GM23338 (cell line): ENCODE data around the gene DTD1. TPM values are rescaled to one million over a fixed set of nuclear protein-coding genes. Genes with fewer than 3 reads are reported as not detected.

Experiments used
- ATAC-seq: fragments of 200-7000 bp; cut with Tn5 transposase; 3 replicates; pipeline ENCODE4 v1.9.1; 2020
- DNase-seq: peaks from one replicate; pipeline ENCODE4 v3.0.0-alpha.2; 2015; ENCODE audit warnings: low spot score
- H2AFZ ChIP-seq: fragments of 200-600 bp; sonication (generic); 2 replicates; pipeline ENCODE4 v1.8.0; 2016; ENCODE audit warnings: antibody characterized with exemption, mild to moderate bottlenecking, moderate library complexity
- H3F3A ChIP-seq: fragments of 200-600 bp; sonication (generic); replicated peaks from 2 replicates; pipeline ENCODE4 v1.8.0; 2017; ENCODE audit warnings: antibody characterized with exemption, mixed run types, low read depth
- H3K27ac ChIP-seq: fragments of 200-600 bp; sonication (generic); 2 replicates; pipeline ENCODE4 v1.6.1; 2016; ENCODE audit warnings: low read depth
- H3K27me3 ChIP-seq: fragments of 200-600 bp; sonication (generic); 2 replicates; pipeline ENCODE4 v1.8.0; 2016; ENCODE audit warnings: mild to moderate bottlenecking, mixed run types, moderate library complexity; ENCODE audit not compliant: insufficient read depth
- H3K36me3 ChIP-seq: fragments of 200-600 bp; sonication (generic); 2 replicates; pipeline ENCODE4 v1.8.0; 2016; ENCODE audit warnings: mild to moderate bottlenecking; ENCODE audit not compliant: insufficient read depth
- H3K4me1 ChIP-seq: fragments of 200-600 bp; sonication (generic); 2 replicates; pipeline ENCODE4 v1.8.0; 2016; ENCODE audit warnings: mild to moderate bottlenecking, moderate library complexity; ENCODE audit not compliant: insufficient read depth
- H3K4me2 ChIP-seq: fragments of 200-600 bp; sonication (generic); 2 replicates; pipeline ENCODE4 v1.7.1; 2017; ENCODE audit warnings: mixed run types
- H3K4me3 ChIP-seq: fragments of 200-600 bp; sonication (generic); 2 replicates; pipeline ENCODE4 v1.6.1; 2016; ENCODE audit warnings: mixed run types
- H3K79me2 ChIP-seq: fragments of 200-600 bp; sonication (generic); replicated peaks from 2 replicates; pipeline ENCODE4 v1.8.0; 2017; ENCODE audit warnings: mild to moderate bottlenecking; ENCODE audit not compliant: insufficient read depth
- H3K9me2 ChIP-seq: fragments of 200-600 bp; sonication (generic); 2 replicates; pipeline ENCODE4 v1.8.0; 2017; ENCODE audit not compliant: insufficient read depth
- H4K20me1 ChIP-seq: fragments of 200-600 bp; sonication (generic); replicated peaks from 2 replicates; pipeline ENCODE4 v1.8.0; 2017; ENCODE audit warnings: mild to moderate bottlenecking; ENCODE audit not compliant: insufficient read depth
- H3K27ac Mint-ChIP-seq: 2 replicates; pipeline ENCODE4 v1.8.0; 2020; ENCODE audit warnings: inconsistent platforms, mild to moderate bottlenecking, moderate library complexity, mixed read lengths
- H3K27me3 Mint-ChIP-seq: 3 replicates; pipeline ENCODE4 v1.8.0; 2022; ENCODE audit warnings: low read depth, mild to moderate bottlenecking, moderate library complexity, mixed read lengths, inconsistent platforms; ENCODE audit not compliant: insufficient read depth, poor library complexity
- H3K36me3 Mint-ChIP-seq: 3 replicates; pipeline ENCODE4 v1.8.0; 2021; ENCODE audit warnings: low read depth, mild to moderate bottlenecking, inconsistent platforms, moderate library complexity, mixed read lengths
- H3K4me1 Mint-ChIP-seq: 3 replicates; pipeline ENCODE4 v1.8.0; 2020; ENCODE audit warnings: mild to moderate bottlenecking, inconsistent platforms, mixed read lengths
- H3K4me3 Mint-ChIP-seq: 3 replicates; pipeline ENCODE4 v1.8.0; 2021; ENCODE audit warnings: moderate library complexity, mild to moderate bottlenecking, inconsistent platforms, mixed read lengths
- H3K9me3 Mint-ChIP-seq: 3 replicates; pipeline ENCODE4 v1.8.0; 2020; ENCODE audit warnings: moderate library complexity, mild to moderate bottlenecking, inconsistent platforms, mixed read lengths
- CREB1 ChIP-seq: fragments of 250-450 bp; sonication (Bioruptor Pico); IDR thresholded peaks from 2 replicates; pipeline ENCODE4 v1.5.0; 2020; ENCODE audit warnings: low read depth, mild to moderate bottlenecking, moderate library complexity
- ETS1 ChIP-seq: IDR thresholded peaks from 2 replicates; pipeline ENCODE4 v1.6.1; 2016; ENCODE audit warnings: antibody characterized with exemption
- EZH2 ChIP-seq: fragments of 200-600 bp; sonication (generic); IDR thresholded peaks from one replicate; pipeline ENCODE4 v1.8.0; 2017; ENCODE audit warnings: antibody characterized with exemption, mild to moderate bottlenecking, low read depth; ENCODE audit not compliant: unreplicated experiment
- EZH2phosphoT487 ChIP-seq: fragments of 200-600 bp; sonication (generic); IDR thresholded peaks from one replicate; pipeline ENCODE4 v1.8.1; 2018; ENCODE audit warnings: antibody characterized with exemption; ENCODE audit not compliant: unreplicated experiment
- JUNB ChIP-seq: IDR thresholded peaks from one replicate; pipeline ENCODE4 v1.6.1; 2016; ENCODE audit warnings: antibody characterized with exemption; ENCODE audit not compliant: unreplicated experiment
- NANOG ChIP-seq: IDR thresholded peaks from 2 replicates; pipeline ENCODE4 v1.6.1; 2016; ENCODE audit warnings: antibody characterized with exemption, borderline replicate concordance
- POLR2AphosphoS5 ChIP-seq: IDR thresholded peaks from 2 replicates; pipeline ENCODE4 v1.6.1; 2016; ENCODE audit warnings: antibody characterized with exemption, low read depth
- REST ChIP-seq: IDR thresholded peaks from one replicate; pipeline ENCODE4 v1.6.1; 2018; ENCODE audit warnings: antibody characterized with exemption; ENCODE audit not compliant: unreplicated experiment
- STAT1 ChIP-seq: IDR thresholded peaks from one replicate; pipeline ENCODE4 v1.6.1; 2016; ENCODE audit warnings: antibody characterized with exemption; ENCODE audit not compliant: unreplicated experiment
- ZNF114 ChIP-seq: fragments of 250-450 bp; sonication (Bioruptor Pico); IDR thresholded peaks from 2 replicates; pipeline ENCODE4 v1.5.0; 2020; ENCODE audit warnings: mild to moderate bottlenecking, moderate library complexity
- ZNF331 ChIP-seq: fragments of 250-450 bp; sonication (Bioruptor Pico); IDR thresholded peaks from 2 replicates; pipeline ENCODE4 v1.5.0; 2020; ENCODE audit warnings: low read depth, mild to moderate bottlenecking, moderate library complexity
- ZNF462 ChIP-seq: fragments of 250-450 bp; sonication (Bioruptor Pico); IDR thresholded peaks from 2 replicates; pipeline ENCODE4 v1.5.0; 2020; ENCODE audit warnings: mild to moderate bottlenecking, moderate library complexity
- polyA plus RNA-seq: library from polyadenylated mRNA; unstranded; fragments of >200 nt; fragmentation: Nextera tagmentation; extraction: Ambion mirVana; gene quantifications from 2 replicates; pipeline ENCODE4 v1.2.1, GENCODE V29; 2016
- total RNA-seq: library from RNA; depleted of rRNA; stranded (reverse); fragments of >200 nt; shearing (Covaris generic); gene quantifications from 2 replicates; pipeline ENCODE4 v1.2.3, GENCODE V29; 2014
- TF ChIP-seq, protein P1 (sequence below), 2 experiments: fragments of 200-600 bp in 1 of 2; sonication (generic) in 1 of 2; conservative IDR thresholded peaks; 2 replicates each; pipeline versions ENCODE4 v1.5.1 to v1.6.1; 2016 to 2017; ENCODE audit warnings: antibody characterized with exemption in 2 of 2, low read depth in 2 of 2, mild to moderate bottlenecking in 2 of 2, moderate library complexity in 1 of 2

The DTD1 gene
- total and polyA plus RNA-seq, 2 experiments from 2014 or later = 69.8 to 74.0 TPM

- no peaks in the 10 kb centered on the region for H3K27me3 Mint-ChIP-seq
- no peak for ATAC-seq
- no peak overlapping the region for H3K4me3 Mint-ChIP-seq
These were observed 227.5 kb downstream of the DTD1 start for GRCh38 chr20:18815194-18815942.

More at GRCh38 chr20:18815194-18815942, 227.5 kb downstream of the DTD1 start:
- H3K4me3 ChIP-seq = no peak overlapping the region
- H3K36me3 ChIP-seq = no peaks in the 10 kb centered on the region
- no peaks in the 10 kb centered on the region for H4K20me1 ChIP-seq
- TF ChIP-seq NANOG = no peak
- no peak for TF ChIP-seq EZH2phosphoT487
- TF ChIP-seq REST = no peak
- no peak for TF ChIP-seq ZNF114 (CRISPR knock-in tag)
- no peak for TF ChIP-seq EZH2
- TF ChIP-seq STAT1 = no peak
- TF ChIP-seq CREB1 (CRISPR knock-in tag) = no peak
- no peak for TF ChIP-seq ETS1
- TF ChIP-seq ZNF331 (CRISPR knock-in tag) = no peak
- TF ChIP-seq ZNF462 (CRISPR knock-in tag) = no peak
- TF ChIP-seq POLR2AphosphoS5 = no peak
- TF ChIP-seq, protein P1, sequence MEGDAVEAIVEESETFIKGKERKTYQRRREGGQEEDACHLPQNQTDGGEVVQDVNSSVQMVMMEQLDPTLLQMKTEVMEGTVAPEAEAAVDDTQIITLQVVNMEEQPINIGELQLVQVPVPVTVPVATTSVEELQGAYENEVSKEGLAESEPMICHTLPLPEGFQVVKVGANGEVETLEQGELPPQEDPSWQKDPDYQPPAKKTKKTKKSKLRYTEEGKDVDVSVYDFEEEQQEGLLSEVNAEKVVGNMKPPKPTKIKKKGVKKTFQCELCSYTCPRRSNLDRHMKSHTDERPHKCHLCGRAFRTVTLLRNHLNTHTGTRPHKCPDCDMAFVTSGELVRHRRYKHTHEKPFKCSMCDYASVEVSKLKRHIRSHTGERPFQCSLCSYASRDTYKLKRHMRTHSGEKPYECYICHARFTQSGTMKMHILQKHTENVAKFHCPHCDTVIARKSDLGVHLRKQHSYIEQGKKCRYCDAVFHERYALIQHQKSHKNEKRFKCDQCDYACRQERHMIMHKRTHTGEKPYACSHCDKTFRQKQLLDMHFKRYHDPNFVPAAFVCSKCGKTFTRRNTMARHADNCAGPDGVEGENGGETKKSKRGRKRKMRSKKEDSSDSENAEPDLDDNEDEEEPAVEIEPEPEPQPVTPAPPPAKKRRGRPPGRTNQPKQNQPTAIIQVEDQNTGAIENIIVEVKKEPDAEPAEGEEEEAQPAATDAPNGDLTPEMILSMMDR (conservative IDR thresholded peaks at IDR 0.05; ENCODE audit: low read depth in 2 of 2) = no peak
- TF ChIP-seq JUNB = no peak
- H3K4me2 ChIP-seq = no peak overlapping the region
- H3K27me3 ChIP-seq = no peaks in the 10 kb centered on the region
- no peaks in the 10 kb centered on the region for H3K79me2 ChIP-seq
- H3K36me3 Mint-ChIP-seq = no peaks in the 10 kb centered on the region
- H3K9me3 Mint-ChIP-seq = no peaks in the 10 kb centered on the region; the same call in 2 of the 3 replicates
- H3K9me2 ChIP-seq = no peaks in the 10 kb centered on the region; the same call in 1 of the 2 replicates
- no peak overlapping the region for H3K27ac ChIP-seq
- no peak for DNase-seq
- H2AFZ ChIP-seq = no peak overlapping the region
- H3K4me1 Mint-ChIP-seq = no peaks in the 10 kb centered on the region
- no peaks in the 10 kb centered on the region for H3K4me1 ChIP-seq
- no peak overlapping the region for H3K27ac Mint-ChIP-seq
- no peaks in the 10 kb centered on the region for H3F3A ChIP-seq
